PC-3 (cell line): ENCODE data around the gene SUSD4.

Experiments used
- CTCF ChIP-seq: fragments of 300-600 bp; sonication (generic); conservative IDR thresholded peaks from 2 replicates; pipeline ENCODE4 v1.5.1; 2017; ENCODE audit warnings: antibody characterized with exemption, low read depth, mild to moderate bottlenecking, low read length
- EZH2 ChIP-seq: fragments of 300-600 bp; sonication (generic); IDR thresholded peaks from one replicate; pipeline ENCODE4 v1.6.1; 2017; ENCODE audit warnings: antibody characterized with exemption, mild to moderate bottlenecking, low read length; ENCODE audit not compliant: unreplicated experiment
- EZH2phosphoT487 ChIP-seq: fragments of 300-600 bp; sonication (generic); IDR thresholded peaks from 2 replicates; pipeline ENCODE4 v1.6.1; 2018; ENCODE audit warnings: mild to moderate bottlenecking, antibody characterized with exemption, low read length, borderline replicate concordance

GRCh38 chr1:223235091-223235490 lies 128.9 kb downstream of the SUSD4 start:
- TF ChIP-seq CTCF, result no peak
- TF ChIP-seq EZH2, result no peak
- TF ChIP-seq EZH2phosphoT487, result no peak
